Heart left ventricle (tissue), 16 donors: ENCODE results near the gene FNTB. TPM values are rescaled to one million over a fixed set of nuclear protein-coding genes. Genes with fewer than 3 reads are reported as not detected.

Source experiments
- ATAC-seq, 4 donors: fragments of 200-7000 bp; cut with Tn5 transposase; one replicate each; pipeline ENCODE4 v1.9.1; 2020 to 2022; ENCODE audit warnings: moderate library complexity in 4 of 4, mild to moderate bottlenecking in 3 of 4, moderate number of reproducible peaks in 1 of 4
- DNase-seq, 5 donors: peaks; one replicate each; pipeline ENCODE4 v3.0.0-alpha.2; 2020
- H3K27ac ChIP-seq, 12 donors: fragments of 200-600 bp; sonication (generic) in 4 of 12; one replicate each; pipeline versions ENCODE4 v1.5.0 to v1.8.0; 2016 to 2022; ENCODE audit warnings: mild to moderate bottlenecking in 2 of 12
- H3K27me3 ChIP-seq, 9 donors: fragments of 200-600 bp; sonication (generic) in 2 of 9; one replicate each; pipeline versions ENCODE4 v1.5.1 to v1.8.0; 2016 to 2022; ENCODE audit warnings: mild to moderate bottlenecking in 3 of 9
- H3K36me3 ChIP-seq, 9 donors: fragments of 200-600 bp; sonication (generic) in 2 of 9; one replicate each; pipeline versions ENCODE4 v1.5.0 to v1.8.0; 2018 to 2022; ENCODE audit warnings: mild to moderate bottlenecking in 2 of 9
- H3K4me1 ChIP-seq, 12 donors: fragments of 200-600 bp; sonication (generic) in 4 of 12; one replicate each; pipeline versions ENCODE4 v1.5.0 to v1.8.0; 2016 to 2022; ENCODE audit warnings: mild to moderate bottlenecking in 3 of 12
- H3K4me3 ChIP-seq, 12 donors: fragments of 200-600 bp; sonication (generic) in 4 of 12; one replicate each; pipeline versions ENCODE4 v1.5.0 to v1.8.0; 2017 to 2022; ENCODE audit warnings: mild to moderate bottlenecking in 9 of 12, moderate library complexity in 4 of 12
- H3K9me3 ChIP-seq, 12 donors: fragments of 200-600 bp; sonication (generic) in 4 of 12; one replicate each; pipeline versions ENCODE4 v1.5.0 to v1.8.0; 2016 to 2022; ENCODE audit warnings: mild to moderate bottlenecking in 1 of 12
- POLR2A ChIP-seq, 2 donors: fragments of 450-650 bp; IDR thresholded peaks; one replicate each; pipeline ENCODE4 v1.6.1; 2017; ENCODE audit warnings: antibody characterized with exemption in 2 of 2, mild to moderate bottlenecking in 2 of 2, moderate library complexity in 2 of 2
- WGBS, 4 donors: extraction: QIAGEN DNeasy Blood & Tissue Kit in 2 of 4; methylation state at CpG; one replicate each; pipeline versions ENCODE4 v1.1.5 to v1.1.7; 2013 to 2018; 5-methylcytosine and 5-hydroxymethylcytosine counted together
- intact Hi-C, 10 donors: fragments of 100-400 bp; cut with DNase I; formaldehyde crosslinking; loops; one replicate each; pipeline versions ENCODE4 v1.11.1 to v1.14.2; 2022
- polyA plus RNA-seq, 2 donors: library from polyadenylated mRNA; stranded (reverse); fragments of 200-250 nt; gene quantifications; one replicate each; pipeline ENCODE4 v1.2.3, GENCODE V29; 2013
- total RNA-seq, 9 donors: library from RNA; depleted of rRNA in 2 of 9; stranded (reverse); fragments of >200 nt in 2 of 9; fragmentation: NEBNext Ultra II Directional in 3 of 9; extraction: Animal tissue kit (Norgen Biotek cat#: 25700) in 3 of 9; gene quantifications; one replicate each; pipeline versions ENCODE4 v1.1.0 to v1.2.4, GENCODE V29; 2016 to 2023
- TF ChIP-seq, protein P1 (sequence below), 12 donors: fragments of 200-600 bp; sonication (generic) in 4 of 12; IDR thresholded peaks; one replicate each; pipeline versions ENCODE4 v1.5.0 to v1.8.0; 2018 to 2022; ENCODE audit warnings: antibody characterized with exemption in 12 of 12, mild to moderate bottlenecking in 5 of 12
- donor health status: ischemic (EF 13 %, LVEDD 7.1; RV severe dilation, severe dysfunction).
- donor health status: healthy with polysubstance abuse.
- donor health status: DM: no; HTN: yes; CAD: no.
- donor health status: DM: no; HTN: no; CAD: no.
- donor health status: ischemic (EF 25% LVEDD 6.9; RV normal size, moderate dysfunction).
- donor health status: ischemic (EF 25% LVEDD 5.7; RV mildly dilated, moderate dysfunction).
- donor health status: healthy.
- donor health status: DM: yes; HTN: yes; CAD: no.
- donor health status: ischemic (EF 35%, LVEDD 5.7; RV mildly dilated, moderate dysfunction).
- donor health status: nonischemic (EF 11% LVEDD 7.7; RV severe dilation, severe dysfunction).
- donor health status: DM: yes; HTN: yes; CAD: no.
- donor health status: PGD.
- donor health status: ischemic (EF 29% LVEDD 5.4; RV normal size, mild dysfunction).
- donor health status: nonischemic (EF 23%, LVEDD 6.1; RV moderate dilation, normal function).

Gene FNTB
- total and polyA plus RNA-seq, 11 donors = 10.5 to 22.5 (median 16.7) TPM

DNA sequence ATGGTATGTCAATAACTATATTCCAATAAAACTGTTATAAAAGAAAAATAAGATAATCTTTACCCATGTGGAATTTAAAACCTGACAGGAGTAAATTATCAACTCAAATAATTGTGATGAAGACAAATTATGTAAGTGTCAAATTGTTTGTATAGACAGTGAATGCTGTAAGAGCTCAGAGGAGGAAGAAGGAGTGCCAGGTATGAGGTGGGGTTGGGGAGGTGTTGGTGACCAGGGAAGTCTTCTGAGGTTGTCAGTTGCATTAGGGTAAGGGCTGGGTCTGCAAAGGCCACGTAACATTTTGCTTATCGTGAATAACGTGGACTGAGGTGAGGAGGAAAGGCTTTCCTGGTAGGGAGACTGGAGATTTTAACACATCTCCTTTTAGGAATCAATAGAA lies 118.1 kb downstream of the FNTB start:
- DNase-seq (no peak), ATAC-seq (no peak)
- peaks cover 0 to 12% (median 8%) of the 10 kb centered on the region in 9 donors for H3K36me3 ChIP-seq
- H3K4me1 ChIP-seq = peaks cover 5 to 26% (median 17%) of the 10 kb centered on the region in 12 donors
- no peaks in the 10 kb centered on the region for H3K9me3 ChIP-seq
- 95 to 98% (median 98%) methylated on average over 3 of the region's 3 CpGs for WGBS, 4 donors
- H3K27me3 ChIP-seq = no peaks in the 10 kb centered on the region
- TF ChIP-seq, protein P1, sequence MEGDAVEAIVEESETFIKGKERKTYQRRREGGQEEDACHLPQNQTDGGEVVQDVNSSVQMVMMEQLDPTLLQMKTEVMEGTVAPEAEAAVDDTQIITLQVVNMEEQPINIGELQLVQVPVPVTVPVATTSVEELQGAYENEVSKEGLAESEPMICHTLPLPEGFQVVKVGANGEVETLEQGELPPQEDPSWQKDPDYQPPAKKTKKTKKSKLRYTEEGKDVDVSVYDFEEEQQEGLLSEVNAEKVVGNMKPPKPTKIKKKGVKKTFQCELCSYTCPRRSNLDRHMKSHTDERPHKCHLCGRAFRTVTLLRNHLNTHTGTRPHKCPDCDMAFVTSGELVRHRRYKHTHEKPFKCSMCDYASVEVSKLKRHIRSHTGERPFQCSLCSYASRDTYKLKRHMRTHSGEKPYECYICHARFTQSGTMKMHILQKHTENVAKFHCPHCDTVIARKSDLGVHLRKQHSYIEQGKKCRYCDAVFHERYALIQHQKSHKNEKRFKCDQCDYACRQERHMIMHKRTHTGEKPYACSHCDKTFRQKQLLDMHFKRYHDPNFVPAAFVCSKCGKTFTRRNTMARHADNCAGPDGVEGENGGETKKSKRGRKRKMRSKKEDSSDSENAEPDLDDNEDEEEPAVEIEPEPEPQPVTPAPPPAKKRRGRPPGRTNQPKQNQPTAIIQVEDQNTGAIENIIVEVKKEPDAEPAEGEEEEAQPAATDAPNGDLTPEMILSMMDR (IDR thresholded peaks at IDR 0.05) = no peak
- TF ChIP-seq POLR2A (IDR thresholded peaks at IDR 0.05) = no peak
- no peak overlapping the region for H3K27ac ChIP-seq
- intact Hi-C loops = loop anchor here in 4 of 10 donors (5.0 to 10.0 kb wide), 5 partner anchors 67 to 308 kb away; partner anchors contain the start of gene FUT8 (in 2 of the 4)
- no peak overlapping the region for H3K4me3 ChIP-seq

GRCh38 chr14:65106316-65106715 lies 119.6 kb downstream of the FNTB start:
- no peaks in the 10 kb centered on the region for H3K9me3 ChIP-seq
- WGBS, 4 donors = 77 to 82% (median 80%) methylated on average over 4 of the region's 4 CpGs
- no peak for DNase-seq
- H3K27ac ChIP-seq = no peak overlapping the region
- H3K36me3 ChIP-seq = no peaks in the 10 kb centered on the region
- H3K4me3 ChIP-seq = no peak overlapping the region
- ATAC-seq = no peak
- intact Hi-C loops = loop anchor here in 2 of 10 donors (10.0 kb wide), 2 partner anchors 72 to 82 kb away; no protein-coding TSS in a partner anchor
- no peaks in the 10 kb centered on the region for H3K27me3 ChIP-seq
- H3K4me1 ChIP-seq = peaks cover 0 to 11% (median 2%) of the 10 kb centered on the region in 12 donors
- TF ChIP-seq, protein P1 (IDR thresholded peaks at IDR 0.05) = no peak
- TF ChIP-seq POLR2A (IDR thresholded peaks at IDR 0.05) = no peak

GRCh38 chr14:65106736-65107135 lies 120.0 kb downstream of the FNTB start:
- Histone ChIP-seq H3K27me3 (no peaks in the 10 kb centered on the region), H3K4me3 (no peak overlapping the region), H3K4me1 (peaks cover 0 to 7% (median 2%) of the 10 kb centered on the region in 12 donors), H3K9me3 (no peaks in the 10 kb centered on the region), H3K36me3 (no peaks in the 10 kb centered on the region), H3K27ac (no peak overlapping the region)
- DNase-seq (no peak), ATAC-seq (no peak)
- no peak for TF ChIP-seq POLR2A (IDR thresholded peaks at IDR 0.05)
- TF ChIP-seq, protein P1 (IDR thresholded peaks at IDR 0.05) = no peak
- 38 to 58% (median 46%) methylated on average over 1 of the region's 1 CpG for WGBS, 4 donors
- intact Hi-C loops = loop anchor here in 2 of 10 donors (10.0 kb wide), 2 partner anchors 72 to 82 kb away; no protein-coding TSS in a partner anchor

DNA sequence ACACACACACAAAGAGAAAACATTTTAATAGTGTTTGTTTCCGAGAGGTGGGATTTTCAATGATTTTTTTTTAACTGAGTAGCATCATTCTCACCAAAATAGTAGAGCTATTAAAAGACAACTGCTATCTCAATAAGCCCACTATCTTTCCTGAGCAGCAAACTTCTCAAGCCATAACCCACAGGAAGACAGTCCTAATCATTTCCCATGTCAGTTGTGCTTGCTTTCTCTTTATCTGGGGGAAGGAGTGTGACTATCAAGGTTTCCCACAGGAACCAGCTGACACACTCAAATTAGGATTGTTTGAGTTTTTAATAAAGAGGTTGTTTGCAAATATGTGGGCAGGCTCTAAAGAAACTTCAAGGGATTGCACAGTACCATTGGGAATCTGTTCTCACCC lies 120.5 kb downstream of the FNTB start:
- TF ChIP-seq, protein P1 (IDR thresholded peaks at IDR 0.05) = no peak
- no peak for TF ChIP-seq POLR2A (IDR thresholded peaks at IDR 0.05)
- Histone ChIP-seq H3K27me3 (no peaks in the 10 kb centered on the region), H3K4me3 (no peak overlapping the region), H3K27ac (no peak overlapping the region), H3K9me3 (no peaks in the 10 kb centered on the region), H3K36me3 (no peaks in the 10 kb centered on the region), H3K4me1 (peaks cover 0 to 7% (median 2%) of the 10 kb centered on the region in 12 donors)
- ATAC-seq (no peak), DNase-seq (no peak)
- 19 to 67% (median 51%) methylated on average over 1 of the region's 1 CpG for WGBS, 4 donors
- intact Hi-C loops = loop anchor here in 2 of 10 donors (10.0 kb wide), 2 partner anchors 72 to 82 kb away; no protein-coding TSS in a partner anchor
